GM23338 (cell line): ENCODE measurements around the gene ACSM2A. TPM values are rescaled to one million over a fixed set of nuclear protein-coding genes. Genes with fewer than 3 reads are reported as not detected.

ENCODE experiments used
- ATAC-seq: fragments of 200-7000 bp; cut with Tn5 transposase; 3 replicates; pipeline ENCODE4 v1.9.1; 2020
- DNase-seq: peaks from one replicate; pipeline ENCODE4 v3.0.0-alpha.2; 2015; ENCODE audit warnings: low spot score
- H2AFZ ChIP-seq: fragments of 200-600 bp; sonication (generic); 2 replicates; pipeline ENCODE4 v1.8.0; 2016; ENCODE audit warnings: antibody characterized with exemption, mild to moderate bottlenecking, moderate library complexity
- H3F3A ChIP-seq: fragments of 200-600 bp; sonication (generic); replicated peaks from 2 replicates; pipeline ENCODE4 v1.8.0; 2017; ENCODE audit warnings: antibody characterized with exemption, mixed run types, low read depth
- H3K27ac ChIP-seq: fragments of 200-600 bp; sonication (generic); 2 replicates; pipeline ENCODE4 v1.6.1; 2016; ENCODE audit warnings: low read depth
- H3K27me3 ChIP-seq: fragments of 200-600 bp; sonication (generic); 2 replicates; pipeline ENCODE4 v1.8.0; 2016; ENCODE audit warnings: mild to moderate bottlenecking, mixed run types, moderate library complexity; ENCODE audit not compliant: insufficient read depth
- H3K36me3 ChIP-seq: fragments of 200-600 bp; sonication (generic); 2 replicates; pipeline ENCODE4 v1.8.0; 2016; ENCODE audit warnings: mild to moderate bottlenecking; ENCODE audit not compliant: insufficient read depth
- H3K4me1 ChIP-seq: fragments of 200-600 bp; sonication (generic); 2 replicates; pipeline ENCODE4 v1.8.0; 2016; ENCODE audit warnings: mild to moderate bottlenecking, moderate library complexity; ENCODE audit not compliant: insufficient read depth
- H3K4me2 ChIP-seq: fragments of 200-600 bp; sonication (generic); 2 replicates; pipeline ENCODE4 v1.7.1; 2017; ENCODE audit warnings: mixed run types
- H3K4me3 ChIP-seq: fragments of 200-600 bp; sonication (generic); 2 replicates; pipeline ENCODE4 v1.6.1; 2016; ENCODE audit warnings: mixed run types
- H3K79me2 ChIP-seq: fragments of 200-600 bp; sonication (generic); replicated peaks from 2 replicates; pipeline ENCODE4 v1.8.0; 2017; ENCODE audit warnings: mild to moderate bottlenecking; ENCODE audit not compliant: insufficient read depth
- H3K9me2 ChIP-seq: fragments of 200-600 bp; sonication (generic); 2 replicates; pipeline ENCODE4 v1.8.0; 2017; ENCODE audit not compliant: insufficient read depth
- H4K20me1 ChIP-seq: fragments of 200-600 bp; sonication (generic); replicated peaks from 2 replicates; pipeline ENCODE4 v1.8.0; 2017; ENCODE audit warnings: mild to moderate bottlenecking; ENCODE audit not compliant: insufficient read depth
- H3K27ac Mint-ChIP-seq: 2 replicates; pipeline ENCODE4 v1.8.0; 2020; ENCODE audit warnings: inconsistent platforms, mild to moderate bottlenecking, moderate library complexity, mixed read lengths
- H3K27me3 Mint-ChIP-seq: 3 replicates; pipeline ENCODE4 v1.8.0; 2022; ENCODE audit warnings: low read depth, mild to moderate bottlenecking, moderate library complexity, mixed read lengths, inconsistent platforms; ENCODE audit not compliant: insufficient read depth, poor library complexity
- H3K36me3 Mint-ChIP-seq: 3 replicates; pipeline ENCODE4 v1.8.0; 2021; ENCODE audit warnings: low read depth, mild to moderate bottlenecking, inconsistent platforms, moderate library complexity, mixed read lengths
- H3K4me1 Mint-ChIP-seq: 3 replicates; pipeline ENCODE4 v1.8.0; 2020; ENCODE audit warnings: mild to moderate bottlenecking, inconsistent platforms, mixed read lengths
- H3K4me3 Mint-ChIP-seq: 3 replicates; pipeline ENCODE4 v1.8.0; 2021; ENCODE audit warnings: moderate library complexity, mild to moderate bottlenecking, inconsistent platforms, mixed read lengths
- H3K9me3 Mint-ChIP-seq: 3 replicates; pipeline ENCODE4 v1.8.0; 2020; ENCODE audit warnings: moderate library complexity, mild to moderate bottlenecking, inconsistent platforms, mixed read lengths
- CREB1 ChIP-seq: fragments of 250-450 bp; sonication (Bioruptor Pico); IDR thresholded peaks from 2 replicates; pipeline ENCODE4 v1.5.0; 2020; ENCODE audit warnings: low read depth, mild to moderate bottlenecking, moderate library complexity
- EZH2 ChIP-seq: fragments of 200-600 bp; sonication (generic); IDR thresholded peaks from one replicate; pipeline ENCODE4 v1.8.0; 2017; ENCODE audit warnings: antibody characterized with exemption, mild to moderate bottlenecking, low read depth; ENCODE audit not compliant: unreplicated experiment
- EZH2phosphoT487 ChIP-seq: fragments of 200-600 bp; sonication (generic); IDR thresholded peaks from one replicate; pipeline ENCODE4 v1.8.1; 2018; ENCODE audit warnings: antibody characterized with exemption; ENCODE audit not compliant: unreplicated experiment
- JUNB ChIP-seq: IDR thresholded peaks from one replicate; pipeline ENCODE4 v1.6.1; 2016; ENCODE audit warnings: antibody characterized with exemption; ENCODE audit not compliant: unreplicated experiment
- NANOG ChIP-seq: IDR thresholded peaks from 2 replicates; pipeline ENCODE4 v1.6.1; 2016; ENCODE audit warnings: antibody characterized with exemption, borderline replicate concordance
- POLR2AphosphoS5 ChIP-seq: IDR thresholded peaks from 2 replicates; pipeline ENCODE4 v1.6.1; 2016; ENCODE audit warnings: antibody characterized with exemption, low read depth
- STAT1 ChIP-seq: IDR thresholded peaks from one replicate; pipeline ENCODE4 v1.6.1; 2016; ENCODE audit warnings: antibody characterized with exemption; ENCODE audit not compliant: unreplicated experiment
- ZNF114 ChIP-seq: fragments of 250-450 bp; sonication (Bioruptor Pico); IDR thresholded peaks from 2 replicates; pipeline ENCODE4 v1.5.0; 2020; ENCODE audit warnings: mild to moderate bottlenecking, moderate library complexity
- ZNF331 ChIP-seq: fragments of 250-450 bp; sonication (Bioruptor Pico); IDR thresholded peaks from 2 replicates; pipeline ENCODE4 v1.5.0; 2020; ENCODE audit warnings: low read depth, mild to moderate bottlenecking, moderate library complexity
- polyA plus RNA-seq: library from polyadenylated mRNA; unstranded; fragments of >200 nt; fragmentation: Nextera tagmentation; extraction: Ambion mirVana; gene quantifications from 2 replicates; pipeline ENCODE4 v1.2.1, GENCODE V29; 2016
- total RNA-seq: library from RNA; depleted of rRNA; stranded (reverse); fragments of >200 nt; shearing (Covaris generic); gene quantifications from 2 replicates; pipeline ENCODE4 v1.2.3, GENCODE V29; 2014
- TF ChIP-seq, protein P1 (sequence below): fragments of 250-450 bp; sonication (Bioruptor Pico); IDR thresholded peaks from 2 replicates; pipeline ENCODE4 v1.5.0; 2020; ENCODE audit warnings: mild to moderate bottlenecking, moderate library complexity
- TF ChIP-seq, protein P2 (sequence below), 2 experiments: fragments of 200-600 bp in 1 of 2; sonication (generic) in 1 of 2; conservative IDR thresholded peaks; 2 replicates each; pipeline versions ENCODE4 v1.5.1 to v1.6.1; 2016 to 2017; ENCODE audit warnings: antibody characterized with exemption in 2 of 2, low read depth in 2 of 2, mild to moderate bottlenecking in 2 of 2, moderate library complexity in 1 of 2
- TF ChIP-seq, protein P3 (sequence below): IDR thresholded peaks from one replicate; pipeline ENCODE4 v1.6.1; 2018; ENCODE audit warnings: antibody characterized with exemption; ENCODE audit not compliant: unreplicated experiment
- TF ChIP-seq, protein P4 (sequence below): IDR thresholded peaks from 2 replicates; pipeline ENCODE4 v1.6.1; 2016; ENCODE audit warnings: antibody characterized with exemption

Gene ACSM2A
- total and polyA plus RNA-seq, 2 experiments from 2014 or later, result not detected

DNA sequence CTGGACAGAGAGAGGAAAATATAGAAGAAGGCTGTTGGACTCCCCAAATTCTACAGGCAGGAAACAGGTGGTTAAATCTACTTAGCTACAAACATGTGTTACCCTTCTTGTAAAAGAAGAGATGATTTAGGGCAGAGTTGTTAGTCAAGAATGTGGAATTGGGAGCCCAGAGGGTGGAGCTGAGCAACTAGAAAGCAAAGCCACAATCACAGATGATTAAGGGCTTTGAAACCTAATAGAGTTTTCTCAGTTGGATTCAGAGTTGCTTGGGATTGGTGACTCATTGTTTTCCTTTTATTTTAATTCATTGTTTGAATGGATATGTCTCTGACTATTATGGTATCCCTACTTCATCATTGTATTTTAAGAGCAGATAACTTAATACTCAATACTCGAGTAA is 35.8 kb upstream of the ACSM2A start:
- Histone ChIP-seq H3K79me2 (no peaks in the 10 kb centered on the region), H3K4me3 (no peak overlapping the region), H3K4me2 (no peak overlapping the region), H3K27ac (no peak overlapping the region), H3K9me2 (peaks cover 3% of the 10 kb centered on the region; the same call in 1 of the 2 replicates), H4K20me1 (no peaks in the 10 kb centered on the region), H3K27me3 (no peaks in the 10 kb centered on the region), H3F3A (no peaks in the 10 kb centered on the region), H3K36me3 (no peaks in the 10 kb centered on the region), H2AFZ (no peak overlapping the region), H3K4me1 (no peaks in the 10 kb centered on the region)
- ATAC-seq, result no peak
- Mint-ChIP-seq H3K9me3 (peaks cover 3% of the 10 kb centered on the region; the same call in 1 of the 3 replicates), H3K4me1 (no peaks in the 10 kb centered on the region), H3K27me3 (peaks cover 3% of the 10 kb centered on the region), H3K27ac (no peak overlapping the region), H3K4me3 (no peak overlapping the region), H3K36me3 (no peaks in the 10 kb centered on the region)
- DNase-seq, result no peak
- TF ChIP-seq JUNB (no peak), CREB1 (no peak), NANOG (no peak), ZNF114 (no peak), POLR2AphosphoS5 (no peak), EZH2 (no peak), STAT1 (no peak), EZH2phosphoT487 (no peak), ZNF331 (no peak)
- TF ChIP-seq, protein P1, sequence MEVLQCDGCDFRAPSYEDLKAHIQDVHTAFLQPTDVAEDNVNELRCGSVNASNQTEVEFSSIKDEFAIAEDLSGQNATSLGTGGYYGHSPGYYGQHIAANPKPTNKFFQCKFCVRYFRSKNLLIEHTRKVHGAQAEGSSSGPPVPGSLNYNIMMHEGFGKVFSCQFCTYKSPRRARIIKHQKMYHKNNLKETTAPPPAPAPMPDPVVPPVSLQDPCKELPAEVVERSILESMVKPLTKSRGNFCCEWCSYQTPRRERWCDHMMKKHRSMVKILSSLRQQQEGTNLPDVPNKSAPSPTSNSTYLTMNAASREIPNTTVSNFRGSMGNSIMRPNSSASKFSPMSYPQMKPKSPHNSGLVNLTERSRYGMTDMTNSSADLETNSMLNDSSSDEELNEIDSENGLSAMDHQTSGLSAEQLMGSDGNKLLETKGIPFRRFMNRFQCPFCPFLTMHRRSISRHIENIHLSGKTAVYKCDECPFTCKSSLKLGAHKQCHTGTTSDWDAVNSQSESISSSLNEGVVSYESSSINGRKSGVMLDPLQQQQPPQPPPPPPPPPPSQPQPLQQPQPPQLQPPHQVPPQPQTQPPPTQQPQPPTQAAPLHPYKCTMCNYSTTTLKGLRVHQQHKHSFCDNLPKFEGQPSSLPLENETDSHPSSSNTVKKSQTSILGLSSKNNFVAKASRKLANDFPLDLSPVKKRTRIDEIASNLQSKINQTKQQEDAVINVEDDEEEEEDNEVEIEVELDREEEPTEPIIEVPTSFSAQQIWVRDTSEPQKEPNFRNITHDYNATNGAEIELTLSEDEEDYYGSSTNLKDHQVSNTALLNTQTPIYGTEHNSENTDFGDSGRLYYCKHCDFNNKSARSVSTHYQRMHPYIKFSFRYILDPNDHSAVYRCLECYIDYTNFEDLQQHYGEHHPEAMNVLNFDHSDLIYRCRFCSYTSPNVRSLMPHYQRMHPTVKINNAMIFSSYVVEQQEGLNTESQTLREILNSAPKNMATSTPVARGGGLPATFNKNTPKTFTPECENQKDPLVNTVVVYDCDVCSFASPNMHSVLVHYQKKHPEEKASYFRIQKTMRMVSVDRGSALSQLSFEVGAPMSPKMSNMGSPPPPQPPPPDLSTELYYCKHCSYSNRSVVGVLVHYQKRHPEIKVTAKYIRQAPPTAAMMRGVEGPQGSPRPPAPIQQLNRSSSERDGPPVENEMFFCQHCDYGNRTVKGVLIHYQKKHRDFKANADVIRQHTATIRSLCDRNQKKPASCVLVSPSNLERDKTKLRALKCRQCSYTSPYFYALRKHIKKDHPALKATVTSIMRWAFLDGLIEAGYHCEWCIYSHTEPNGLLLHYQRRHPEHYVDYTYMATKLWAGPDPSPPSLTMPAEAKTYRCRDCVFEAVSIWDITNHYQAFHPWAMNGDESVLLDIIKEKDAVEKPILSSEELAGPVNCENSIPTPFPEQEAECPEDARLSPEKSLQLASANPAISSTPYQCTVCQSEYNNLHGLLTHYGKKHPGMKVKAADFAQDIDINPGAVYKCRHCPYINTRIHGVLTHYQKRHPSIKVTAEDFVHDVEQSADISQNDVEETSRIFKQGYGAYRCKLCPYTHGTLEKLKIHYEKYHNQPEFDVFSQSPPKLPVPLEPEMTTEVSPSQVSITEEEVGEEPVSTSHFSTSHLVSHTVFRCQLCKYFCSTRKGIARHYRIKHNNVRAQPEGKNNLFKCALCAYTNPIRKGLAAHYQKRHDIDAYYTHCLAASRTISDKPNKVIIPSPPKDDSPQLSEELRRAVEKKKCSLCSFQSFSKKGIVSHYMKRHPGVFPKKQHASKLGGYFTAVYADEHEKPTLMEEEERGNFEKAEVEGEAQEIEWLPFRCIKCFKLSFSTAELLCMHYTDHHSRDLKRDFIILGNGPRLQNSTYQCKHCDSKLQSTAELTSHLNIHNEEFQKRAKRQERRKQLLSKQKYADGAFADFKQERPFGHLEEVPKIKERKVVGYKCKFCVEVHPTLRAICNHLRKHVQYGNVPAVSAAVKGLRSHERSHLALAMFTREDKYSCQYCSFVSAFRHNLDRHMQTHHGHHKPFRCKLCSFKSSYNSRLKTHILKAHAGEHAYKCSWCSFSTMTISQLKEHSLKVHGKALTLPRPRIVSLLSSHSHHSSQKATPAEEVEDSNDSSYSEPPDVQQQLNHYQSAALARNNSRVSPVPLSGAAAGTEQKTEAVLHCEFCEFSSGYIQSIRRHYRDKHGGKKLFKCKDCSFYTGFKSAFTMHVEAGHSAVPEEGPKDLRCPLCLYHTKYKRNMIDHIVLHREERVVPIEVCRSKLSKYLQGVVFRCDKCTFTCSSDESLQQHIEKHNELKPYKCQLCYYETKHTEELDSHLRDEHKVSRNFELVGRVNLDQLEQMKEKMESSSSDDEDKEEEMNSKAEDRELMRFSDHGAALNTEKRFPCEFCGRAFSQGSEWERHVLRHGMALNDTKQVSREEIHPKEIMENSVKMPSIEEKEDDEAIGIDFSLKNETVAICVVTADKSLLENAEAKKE (CRISPR knock-in tag), result no peak
- TF ChIP-seq, protein P2, sequence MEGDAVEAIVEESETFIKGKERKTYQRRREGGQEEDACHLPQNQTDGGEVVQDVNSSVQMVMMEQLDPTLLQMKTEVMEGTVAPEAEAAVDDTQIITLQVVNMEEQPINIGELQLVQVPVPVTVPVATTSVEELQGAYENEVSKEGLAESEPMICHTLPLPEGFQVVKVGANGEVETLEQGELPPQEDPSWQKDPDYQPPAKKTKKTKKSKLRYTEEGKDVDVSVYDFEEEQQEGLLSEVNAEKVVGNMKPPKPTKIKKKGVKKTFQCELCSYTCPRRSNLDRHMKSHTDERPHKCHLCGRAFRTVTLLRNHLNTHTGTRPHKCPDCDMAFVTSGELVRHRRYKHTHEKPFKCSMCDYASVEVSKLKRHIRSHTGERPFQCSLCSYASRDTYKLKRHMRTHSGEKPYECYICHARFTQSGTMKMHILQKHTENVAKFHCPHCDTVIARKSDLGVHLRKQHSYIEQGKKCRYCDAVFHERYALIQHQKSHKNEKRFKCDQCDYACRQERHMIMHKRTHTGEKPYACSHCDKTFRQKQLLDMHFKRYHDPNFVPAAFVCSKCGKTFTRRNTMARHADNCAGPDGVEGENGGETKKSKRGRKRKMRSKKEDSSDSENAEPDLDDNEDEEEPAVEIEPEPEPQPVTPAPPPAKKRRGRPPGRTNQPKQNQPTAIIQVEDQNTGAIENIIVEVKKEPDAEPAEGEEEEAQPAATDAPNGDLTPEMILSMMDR (conservative IDR thresholded peaks at IDR 0.05; ENCODE audit: low read depth in 2 of 2), result no peak
- TF ChIP-seq, protein P3, sequence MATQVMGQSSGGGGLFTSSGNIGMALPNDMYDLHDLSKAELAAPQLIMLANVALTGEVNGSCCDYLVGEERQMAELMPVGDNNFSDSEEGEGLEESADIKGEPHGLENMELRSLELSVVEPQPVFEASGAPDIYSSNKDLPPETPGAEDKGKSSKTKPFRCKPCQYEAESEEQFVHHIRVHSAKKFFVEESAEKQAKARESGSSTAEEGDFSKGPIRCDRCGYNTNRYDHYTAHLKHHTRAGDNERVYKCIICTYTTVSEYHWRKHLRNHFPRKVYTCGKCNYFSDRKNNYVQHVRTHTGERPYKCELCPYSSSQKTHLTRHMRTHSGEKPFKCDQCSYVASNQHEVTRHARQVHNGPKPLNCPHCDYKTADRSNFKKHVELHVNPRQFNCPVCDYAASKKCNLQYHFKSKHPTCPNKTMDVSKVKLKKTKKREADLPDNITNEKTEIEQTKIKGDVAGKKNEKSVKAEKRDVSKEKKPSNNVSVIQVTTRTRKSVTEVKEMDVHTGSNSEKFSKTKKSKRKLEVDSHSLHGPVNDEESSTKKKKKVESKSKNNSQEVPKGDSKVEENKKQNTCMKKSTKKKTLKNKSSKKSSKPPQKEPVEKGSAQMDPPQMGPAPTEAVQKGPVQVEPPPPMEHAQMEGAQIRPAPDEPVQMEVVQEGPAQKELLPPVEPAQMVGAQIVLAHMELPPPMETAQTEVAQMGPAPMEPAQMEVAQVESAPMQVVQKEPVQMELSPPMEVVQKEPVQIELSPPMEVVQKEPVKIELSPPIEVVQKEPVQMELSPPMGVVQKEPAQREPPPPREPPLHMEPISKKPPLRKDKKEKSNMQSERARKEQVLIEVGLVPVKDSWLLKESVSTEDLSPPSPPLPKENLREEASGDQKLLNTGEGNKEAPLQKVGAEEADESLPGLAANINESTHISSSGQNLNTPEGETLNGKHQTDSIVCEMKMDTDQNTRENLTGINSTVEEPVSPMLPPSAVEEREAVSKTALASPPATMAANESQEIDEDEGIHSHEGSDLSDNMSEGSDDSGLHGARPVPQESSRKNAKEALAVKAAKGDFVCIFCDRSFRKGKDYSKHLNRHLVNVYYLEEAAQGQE, result no peak
- TF ChIP-seq, protein P4, sequence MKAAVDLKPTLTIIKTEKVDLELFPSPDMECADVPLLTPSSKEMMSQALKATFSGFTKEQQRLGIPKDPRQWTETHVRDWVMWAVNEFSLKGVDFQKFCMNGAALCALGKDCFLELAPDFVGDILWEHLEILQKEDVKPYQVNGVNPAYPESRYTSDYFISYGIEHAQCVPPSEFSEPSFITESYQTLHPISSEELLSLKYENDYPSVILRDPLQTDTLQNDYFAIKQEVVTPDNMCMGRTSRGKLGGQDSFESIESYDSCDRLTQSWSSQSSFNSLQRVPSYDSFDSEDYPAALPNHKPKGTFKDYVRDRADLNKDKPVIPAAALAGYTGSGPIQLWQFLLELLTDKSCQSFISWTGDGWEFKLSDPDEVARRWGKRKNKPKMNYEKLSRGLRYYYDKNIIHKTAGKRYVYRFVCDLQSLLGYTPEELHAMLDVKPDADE, result no peak
